ENCODE results near the gene KRT40. TPM values are rescaled to one million over a fixed set of nuclear protein-coding genes. Genes with fewer than 3 reads are reported as not detected.
"Not testable (repeated sequence)": the region's sequence is repeated elsewhere in the genome, so short reads cannot be mapped to it uniquely, and the experiment has no call there.

KRT40 gene
- total and polyA plus RNA-seq, 2 donors (not counting 1 experiment from before 2014, with no cell fraction given), result not detected

GRCh38 chr17:41002814-41003213 is 18.7 kb upstream of the KRT40 start:
- Histone ChIP-seq H3K9ac (ENCODE audit: low read length) (no peak overlapping the region), H3K4me3 (ENCODE audit: control extremely low read depth in 1 of 5, extremely low read depth in 1 of 5, insufficient read depth in 1 of 5, low read depth in 2 of 5, low read length in 4 of 5) (no peak overlapping the region), H4K20me1 (ENCODE audit: control insufficient read depth, insufficient read depth, low read length, poor library complexity, severe bottlenecking) (no peaks in the 10 kb centered on the region), H3K27ac (ENCODE audit: low read length in 2 of 2) (no peak overlapping the region), H3K36me3 (replicated peaks in 1 of 2; ENCODE audit: control extremely low read depth in 1 of 2, control insufficient read depth in 1 of 2, extremely low read depth in 1 of 2, insufficient read depth in 2 of 2, low read length in 1 of 2) (no peaks in the 10 kb centered on the region), H3K4me2 (replicated peaks; ENCODE audit: low read depth, low read length, poor library complexity, severe bottlenecking) (no peak overlapping the region), H3K79me2 (ENCODE audit: control insufficient read depth, insufficient read depth, low read length) (no peaks in the 10 kb centered on the region), H3K4me1 (ENCODE audit: control insufficient read depth in 2 of 2, insufficient read depth in 2 of 2, low read length in 2 of 2) (no peaks in the 10 kb centered on the region), H3K9me3 (ENCODE audit: control extremely low read depth in 1 of 3, control insufficient read depth in 2 of 3, insufficient read depth in 1 of 3, low read length in 2 of 3) (peaks cover 0 to 1% (median 0%) of the 10 kb centered on the region in 3 donors), H3K27me3 (replicated peaks in 1 of 4; ENCODE audit: control extremely low read depth in 1 of 4, control insufficient read depth in 3 of 4, insufficient read depth in 4 of 4, low read length in 3 of 4) (peaks cover 0 to 2% (median 0%) of the 10 kb centered on the region in 4 experiments), H2AFZ (ENCODE audit: insufficient read depth, low read depth, low read length, poor library complexity, severe bottlenecking) (no peak overlapping the region)
- Mint-ChIP-seq H3K27me3 (peaks cover 33% of the 10 kb centered on the region), H3K27ac (no peak overlapping the region), H3K9me3 (ENCODE audit: insufficient read depth) (no peaks in the 10 kb centered on the region), H3K4me1 (no peaks in the 10 kb centered on the region), H3K4me3 (no peak overlapping the region)
- no peak for TF ChIP-seq EZH2 (IDR thresholded peaks at IDR 0.05; ENCODE audit: borderline replicate concordance, insufficient read depth, low read depth, low read length, poor library complexity, severe bottlenecking)
- no peak for TF ChIP-seq CTCF (IDR thresholded peaks at IDR 0.05)
- ATAC-seq (ENCODE audit: low read depth) (no peak), DNase-seq (no peak)
- CTCF ChIA-PET, result no interaction called here
- POLR2A ChIA-PET, result no interaction called here
- intact Hi-C loops (cut with micrococcal nuclease), result no loop called here
- 72% methylated on average over 3 of the region's 5 CpGs for WGBS (ENCODE audit: insufficient coverage)

GRCh38 chr17:41001795-41002194 is 17.7 kb upstream of the KRT40 start:
- Histone ChIP-seq H4K20me1 (ENCODE audit: control insufficient read depth, insufficient read depth, low read length, poor library complexity, severe bottlenecking) (no peaks in the 10 kb centered on the region), H3K9me3 (ENCODE audit: control extremely low read depth in 1 of 3, control insufficient read depth in 2 of 3, insufficient read depth in 1 of 3, low read length in 2 of 3) (peaks cover 0 to 1% (median 0%) of the 10 kb centered on the region in 3 donors), H3K4me2 (replicated peaks; ENCODE audit: low read depth, low read length, poor library complexity, severe bottlenecking) (no peak overlapping the region), H2AFZ (ENCODE audit: insufficient read depth, low read depth, low read length, poor library complexity, severe bottlenecking) (no peak overlapping the region), H3K9ac (ENCODE audit: low read length) (no peak overlapping the region), H3K4me3 (ENCODE audit: control extremely low read depth in 1 of 5, extremely low read depth in 1 of 5, insufficient read depth in 1 of 5, low read depth in 2 of 5, low read length in 4 of 5) (no peak overlapping the region), H3K36me3 (replicated peaks in 1 of 2; ENCODE audit: control extremely low read depth in 1 of 2, control insufficient read depth in 1 of 2, extremely low read depth in 1 of 2, insufficient read depth in 2 of 2, low read length in 1 of 2) (no peaks in the 10 kb centered on the region), H3K27ac (ENCODE audit: low read length in 2 of 2) (no peak overlapping the region), H3K27me3 (replicated peaks in 1 of 4; ENCODE audit: control extremely low read depth in 1 of 4, control insufficient read depth in 3 of 4, insufficient read depth in 4 of 4, low read length in 3 of 4) (peaks cover 0 to 7% (median 4%) of the 10 kb centered on the region in 4 experiments), H3K79me2 (ENCODE audit: control insufficient read depth, insufficient read depth, low read length) (no peaks in the 10 kb centered on the region), H3K4me1 (ENCODE audit: control insufficient read depth in 2 of 2, insufficient read depth in 2 of 2, low read length in 2 of 2) (no peaks in the 10 kb centered on the region)
- intact Hi-C loops (cut with micrococcal nuclease), result no loop called here
- DNase-seq (no peak), ATAC-seq (ENCODE audit: low read depth) (no peak)
- WGBS (ENCODE audit: insufficient coverage), result 88% methylated on average over 1 of the region's 4 CpGs
- Mint-ChIP-seq H3K27ac (no peak overlapping the region), H3K9me3 (ENCODE audit: insufficient read depth) (no peaks in the 10 kb centered on the region), H3K27me3 (peaks cover 41% of the 10 kb centered on the region), H3K4me3 (no peak overlapping the region), H3K4me1 (no peaks in the 10 kb centered on the region)
- ChIA-PET POLR2A (no interaction called here), CTCF (no interaction called here)
- TF ChIP-seq CTCF (IDR thresholded peaks at IDR 0.05), result no peak
- TF ChIP-seq EZH2 (IDR thresholded peaks at IDR 0.05; ENCODE audit: borderline replicate concordance, insufficient read depth, low read depth, low read length, poor library complexity, severe bottlenecking), result no peak

DNA sequence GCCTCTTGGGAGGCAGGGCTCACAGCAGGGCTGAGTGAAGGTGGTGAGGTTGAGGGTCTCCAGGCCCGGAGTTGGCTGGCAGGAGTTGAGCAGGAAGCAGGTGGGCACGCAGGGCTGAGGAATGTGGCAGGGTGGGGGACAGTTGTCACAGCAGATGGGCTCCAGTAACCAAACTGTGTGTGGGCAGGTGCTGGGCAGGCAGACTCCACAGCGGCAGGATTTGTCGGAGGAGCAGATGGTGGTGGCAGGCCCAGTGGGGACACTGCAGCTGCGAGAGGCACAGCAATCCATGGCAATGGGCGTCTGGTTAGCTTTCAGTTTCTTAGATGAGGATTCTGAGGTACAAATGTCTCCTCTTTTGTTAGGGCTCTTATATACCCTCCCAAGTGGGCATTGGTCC is 15.4 kb upstream of the KRT40 start, which contains the start of gene KRTAP3-2:
TSS of gene KRTAP3-2 (minus strand) at position 344 of the 400 bp plus-strand sequence. CDS start at position 291, 53 bp downstream.
- H2AFZ ChIP-seq (ENCODE audit: insufficient read depth, low read depth, low read length, poor library complexity, severe bottlenecking); H3K9ac ChIP-seq (ENCODE audit: low read length); H3K4me1 Mint-ChIP-seq; H3K79me2 ChIP-seq (ENCODE audit: control insufficient read depth, insufficient read depth, low read length); H3K27ac Mint-ChIP-seq; H3K9me3 Mint-ChIP-seq (ENCODE audit: insufficient read depth); CTCF ChIA-PET; DNase-seq; H3K9me3 ChIP-seq (ENCODE audit: control extremely low read depth in 1 of 3, control insufficient read depth in 2 of 3, insufficient read depth in 1 of 3, low read length in 2 of 3); ATAC-seq (ENCODE audit: low read depth); H3K27ac ChIP-seq (ENCODE audit: low read length in 2 of 2); H3K4me1 ChIP-seq (ENCODE audit: control insufficient read depth in 2 of 2, insufficient read depth in 2 of 2, low read length in 2 of 2); POLR2A ChIA-PET; H3K4me3 Mint-ChIP-seq; H3K4me2 ChIP-seq (replicated peaks; ENCODE audit: low read depth, low read length, poor library complexity, severe bottlenecking); H4K20me1 ChIP-seq (ENCODE audit: control insufficient read depth, insufficient read depth, low read length, poor library complexity, severe bottlenecking); intact Hi-C loops (cut with micrococcal nuclease); H3K4me3 ChIP-seq (ENCODE audit: control extremely low read depth in 1 of 5, extremely low read depth in 1 of 5, insufficient read depth in 1 of 5, low read depth in 2 of 5, low read length in 4 of 5); H3K36me3 ChIP-seq (replicated peaks in 1 of 2; ENCODE audit: control extremely low read depth in 1 of 2, control insufficient read depth in 1 of 2, extremely low read depth in 1 of 2, insufficient read depth in 2 of 2, low read length in 1 of 2): not testable (repeated sequence)
- WGBS (ENCODE audit: insufficient coverage), result 88% methylated on average over 5 of the region's 6 CpGs
- peaks cover 41% of the 10 kb centered on the region for H3K27me3 Mint-ChIP-seq
- H3K27me3 ChIP-seq (replicated peaks in 1 of 4; ENCODE audit: control extremely low read depth in 1 of 4, control insufficient read depth in 3 of 4, insufficient read depth in 4 of 4, low read length in 3 of 4), result peaks cover 0 to 10% (median 4%) of the 10 kb centered on the region in 4 experiments
